UCSD-AML1 (cell line): ENCODE measurements around the gene UPF1.
"Not testable (repeated sequence)": the region's sequence is repeated elsewhere in the genome, so short reads cannot be mapped to it uniquely, and the experiment has no call there.

Source experiments
- DNase-seq: peaks from one replicate; lab custom pipeline; 2025; ENCODE audit not compliant: unreplicated experiment; lab: John Stamatoyannopoulos, UW

UPF1 gene

GRCh38 chr19:18913466-18913865 lies 81.7 kb downstream of the UPF1 start:
- DNase-seq = no peak

GRCh38 chr19:18915639-18916038 lies 83.9 kb downstream of the UPF1 start:
- DNase-seq = peak; percentile 55

DNA sequence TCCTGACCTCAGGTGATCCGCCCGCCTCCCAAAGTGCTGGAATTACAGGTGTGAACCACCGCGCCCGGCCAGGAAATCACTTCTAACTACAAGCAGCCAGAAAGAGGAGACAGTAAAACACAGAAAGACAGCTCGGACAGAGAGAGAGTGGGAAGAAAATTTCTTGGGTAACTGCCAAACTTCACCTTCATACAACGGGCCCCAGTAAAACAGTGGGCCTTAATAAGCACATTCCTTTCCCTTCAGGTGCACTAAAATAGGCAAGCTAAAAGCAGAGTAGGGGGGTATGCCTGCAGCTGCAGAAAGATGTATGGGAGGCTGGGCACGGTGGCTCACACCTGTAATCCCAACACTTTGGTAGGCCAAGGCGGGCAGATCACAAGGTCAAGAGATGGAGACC lies 85.8 kb downstream of the UPF1 start:
- DNase-seq = not testable (repeated sequence)
